Calu3 (cell line): Measurements from ENCODE around the gene C10orf90. TPM values are rescaled to one million over a fixed set of nuclear protein-coding genes. Genes with fewer than 3 reads are reported as not detected.

Experiments
- BruUV-seq: library from RNA; stranded (reverse); fragments of 400-500 nt; replicated peaks from 2 replicates; lab custom pipeline; 2021; lab: Mats Ljungman, UMichigan
- CTCF ChIA-PET: fragments of 300-600 bp; sonication (Branson Sonifier 250); formaldehyde crosslinking; loops from one replicate; lab custom pipeline; 2022; ENCODE audit warnings: antibody characterized with exemption; lab: Charles Lee
- DNase-seq: peaks from one replicate; pipeline ENCODE4 v3.0.0; 2022
- H3K27ac Mint-ChIP-seq: one replicate; pipeline ENCODE4 v1.8.0; 2022; ENCODE audit warnings: mixed read lengths; ENCODE audit not compliant: unreplicated experiment
- H3K27me3 Mint-ChIP-seq: one replicate; pipeline ENCODE4 v1.8.0; 2022; ENCODE audit warnings: mixed read lengths; ENCODE audit not compliant: unreplicated experiment
- H3K36me3 Mint-ChIP-seq: one replicate; pipeline ENCODE4 v1.8.0; 2022; ENCODE audit warnings: mild to moderate bottlenecking, moderate library complexity, mixed read lengths; ENCODE audit not compliant: insufficient read depth, unreplicated experiment
- H3K4me1 Mint-ChIP-seq: one replicate; pipeline ENCODE4 v1.8.0; 2022; ENCODE audit warnings: mild to moderate bottlenecking, low read depth, mixed read lengths; ENCODE audit not compliant: unreplicated experiment
- H3K4me3 Mint-ChIP-seq: one replicate; pipeline ENCODE4 v1.8.0; 2022; ENCODE audit warnings: mild to moderate bottlenecking, low read depth, moderate library complexity, mixed read lengths; ENCODE audit not compliant: unreplicated experiment
- H3K9me3 Mint-ChIP-seq: one replicate; pipeline ENCODE4 v1.8.0; 2022; ENCODE audit warnings: low read depth, mixed read lengths; ENCODE audit not compliant: unreplicated experiment
- CTCF ChIP-seq: fragments of 200-600 bp; IDR thresholded peaks from one replicate; pipeline ENCODE4 v1.8.0; 2022; ENCODE audit warnings: antibody characterized with exemption; ENCODE audit not compliant: unreplicated experiment
- intact Hi-C: fragments of 100-400 bp; cut with micrococcal nuclease; formaldehyde crosslinking; loops from one replicate; pipeline ENCODE4 v1.10.0; 2022; ENCODE audit not compliant: unreplicated experiment
- total RNA-seq: library from RNA; stranded (reverse); gene quantifications from 2 replicates; pipeline ENCODE4 v1.2.3, GENCODE V29; 2022

Gene C10orf90
- total RNA-seq, 1 experiment from 2014 or later = not detected

- Mint-ChIP-seq H3K27me3 (no peaks in the 10 kb centered on the region), H3K4me3 (no peak overlapping the region), H3K9me3 (no peaks in the 10 kb centered on the region), H3K4me1 (no peaks in the 10 kb centered on the region), H3K27ac (no peak overlapping the region), H3K36me3 (no peaks in the 10 kb centered on the region)
- BruUV-seq = no TSS peak
- DNase-seq = no peak
- TF ChIP-seq CTCF = no peak
- intact Hi-C loops = no loop called here
- CTCF ChIA-PET = interaction anchor here (0.5 kb wide), 1 partner anchor 679 kb away, joined by 3 read pairs; no protein-coding TSS in a partner anchor
These were observed 146.0 kb downstream of the C10orf90 start for GRCh38 chr10:126524526-126524925.

GRCh38 chr10:126523071-126523470 is 147.4 kb downstream of the C10orf90 start:
- H3K4me1 Mint-ChIP-seq = no peaks in the 10 kb centered on the region
- no peaks in the 10 kb centered on the region for H3K9me3 Mint-ChIP-seq
- CTCF ChIA-PET = no interaction called here

GRCh38 chr10:126521399-126521798 is 149.1 kb downstream of the C10orf90 start:
- intact Hi-C loops = no loop called here
- no peak for TF ChIP-seq CTCF
- H3K4me3 Mint-ChIP-seq = no peak overlapping the region
- H3K27ac Mint-ChIP-seq = no peak overlapping the region
- no TSS peak for BruUV-seq
- H3K36me3 Mint-ChIP-seq = no peaks in the 10 kb centered on the region
- no peaks in the 10 kb centered on the region for H3K4me1 Mint-ChIP-seq
- no peaks in the 10 kb centered on the region for H3K9me3 Mint-ChIP-seq
- CTCF ChIA-PET = no interaction called here
- DNase-seq = peak; percentile 21
- H3K27me3 Mint-ChIP-seq = no peaks in the 10 kb centered on the region

More at GRCh38 chr10:126523071-126523470, 147.4 kb downstream of the C10orf90 start:
- intact Hi-C loops = no loop called here
- no peaks in the 10 kb centered on the region for H3K36me3 Mint-ChIP-seq
- DNase-seq = no peak
- H3K27ac Mint-ChIP-seq = no peak overlapping the region
- no peak overlapping the region for H3K4me3 Mint-ChIP-seq
- no peaks in the 10 kb centered on the region for H3K27me3 Mint-ChIP-seq
- TF ChIP-seq CTCF = no peak
- no TSS peak for BruUV-seq

GRCh38 chr10:126520751-126521317 is 149.7 kb downstream of the C10orf90 start:
- CTCF ChIA-PET = no interaction called here
- no peaks in the 10 kb centered on the region for H3K36me3 Mint-ChIP-seq
- DNase-seq = no peak

More at GRCh38 chr10:126520751-126521317, 149.7 kb downstream of the C10orf90 start:
- Mint-ChIP-seq H3K27ac (no peak overlapping the region), H3K4me3 (no peak overlapping the region), H3K27me3 (no peaks in the 10 kb centered on the region), H3K4me1 (no peaks in the 10 kb centered on the region), H3K9me3 (no peaks in the 10 kb centered on the region)
- no TSS peak for BruUV-seq
- intact Hi-C loops = no loop called here
- no peak for TF ChIP-seq CTCF
